Liver (tissue), 3 donors: ENCODE results near the gene TOR4A.
"Not testable (repeated sequence)": the region's sequence is repeated elsewhere in the genome, so short reads cannot be mapped to it uniquely, and the experiment has no call there.

Experiments used
- EGR1 ChIP-seq, 2 donors: IDR thresholded peaks; 2 replicates each; pipeline ENCODE4 v1.6.1; 2016 to 2018; ENCODE audit warnings: antibody characterized with exemption in 2 of 2, low read depth in 2 of 2
- FOXA2 ChIP-seq: IDR thresholded peaks from 2 replicates; pipeline ENCODE4 v1.6.1; 2016; ENCODE audit warnings: antibody characterized with exemption
- HNF4G ChIP-seq: IDR thresholded peaks from 2 replicates; pipeline ENCODE4 v1.6.1; 2016; ENCODE audit warnings: antibody characterized with exemption
- JUND ChIP-seq, 2 donors: IDR thresholded peaks; 2 replicates each; pipeline ENCODE4 v1.6.1; 2016; ENCODE audit warnings: antibody characterized with exemption in 2 of 2
- RAD21 ChIP-seq, 2 donors: IDR thresholded peaks; 2 replicates each; pipeline ENCODE4 v1.6.1; 2016; ENCODE audit warnings: antibody characterized with exemption in 2 of 2, mild to moderate bottlenecking in 2 of 2
- RXRA ChIP-seq, 2 donors: IDR thresholded peaks; 2 replicates each; pipeline ENCODE4 v1.6.1; 2017 to 2018; ENCODE audit warnings: antibody characterized with exemption in 2 of 2, mild to moderate bottlenecking in 1 of 2
- SP1 ChIP-seq: IDR thresholded peaks from 2 replicates; pipeline ENCODE4 v1.6.1; 2018; ENCODE audit warnings: antibody characterized with exemption, mild to moderate bottlenecking
- TAF1 ChIP-seq: conservative IDR thresholded peaks from 2 replicates; pipeline ENCODE4 v1.6.1; 2016; ENCODE audit warnings: antibody characterized with exemption, mild to moderate bottlenecking
- ZBTB33 ChIP-seq: IDR thresholded peaks from 2 replicates; pipeline ENCODE4 v1.6.1; 2016; ENCODE audit warnings: antibody characterized with exemption
- TF ChIP-seq, protein P1 (sequence below): fragments of 150-350 bp; IDR thresholded peaks from 2 replicates; pipeline ENCODE4 v1.5.1; 2017; ENCODE audit warnings: improper control_type of control experiment, low read depth, low read length; ENCODE audit not compliant: missing input control
- TF ChIP-seq, protein P2 (sequence below): IDR thresholded peaks from 2 replicates; pipeline ENCODE4 v1.6.1; 2016; ENCODE audit warnings: antibody characterized with exemption
- TF ChIP-seq, protein P3 (sequence below): IDR thresholded peaks from 2 replicates; pipeline ENCODE4 v1.6.1; 2016; ENCODE audit warnings: antibody characterized with exemption, mild to moderate bottlenecking
- donor health status: healthy.
- donor health status: healthy.

GRCh38 chr9:137239541-137240200 lies 37.9 kb upstream of the TOR4A start:
- TF ChIP-seq, protein P1, sequence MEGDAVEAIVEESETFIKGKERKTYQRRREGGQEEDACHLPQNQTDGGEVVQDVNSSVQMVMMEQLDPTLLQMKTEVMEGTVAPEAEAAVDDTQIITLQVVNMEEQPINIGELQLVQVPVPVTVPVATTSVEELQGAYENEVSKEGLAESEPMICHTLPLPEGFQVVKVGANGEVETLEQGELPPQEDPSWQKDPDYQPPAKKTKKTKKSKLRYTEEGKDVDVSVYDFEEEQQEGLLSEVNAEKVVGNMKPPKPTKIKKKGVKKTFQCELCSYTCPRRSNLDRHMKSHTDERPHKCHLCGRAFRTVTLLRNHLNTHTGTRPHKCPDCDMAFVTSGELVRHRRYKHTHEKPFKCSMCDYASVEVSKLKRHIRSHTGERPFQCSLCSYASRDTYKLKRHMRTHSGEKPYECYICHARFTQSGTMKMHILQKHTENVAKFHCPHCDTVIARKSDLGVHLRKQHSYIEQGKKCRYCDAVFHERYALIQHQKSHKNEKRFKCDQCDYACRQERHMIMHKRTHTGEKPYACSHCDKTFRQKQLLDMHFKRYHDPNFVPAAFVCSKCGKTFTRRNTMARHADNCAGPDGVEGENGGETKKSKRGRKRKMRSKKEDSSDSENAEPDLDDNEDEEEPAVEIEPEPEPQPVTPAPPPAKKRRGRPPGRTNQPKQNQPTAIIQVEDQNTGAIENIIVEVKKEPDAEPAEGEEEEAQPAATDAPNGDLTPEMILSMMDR, result not testable (repeated sequence)
- not testable (repeated sequence) for TF ChIP-seq RXRA (IDR thresholded peaks at IDR 0.05); JUND (IDR thresholded peaks at IDR 0.05); EGR1 (IDR thresholded peaks at IDR 0.05; ENCODE audit: low read depth in 2 of 2); RAD21 (IDR thresholded peaks at IDR 0.05); FOXA2; SP1; HNF4G; ZBTB33; TAF1
- TF ChIP-seq, protein P2, sequence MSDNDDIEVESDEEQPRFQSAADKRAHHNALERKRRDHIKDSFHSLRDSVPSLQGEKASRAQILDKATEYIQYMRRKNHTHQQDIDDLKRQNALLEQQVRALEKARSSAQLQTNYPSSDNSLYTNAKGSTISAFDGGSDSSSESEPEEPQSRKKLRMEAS, result not testable (repeated sequence)
- TF ChIP-seq, protein P3, sequence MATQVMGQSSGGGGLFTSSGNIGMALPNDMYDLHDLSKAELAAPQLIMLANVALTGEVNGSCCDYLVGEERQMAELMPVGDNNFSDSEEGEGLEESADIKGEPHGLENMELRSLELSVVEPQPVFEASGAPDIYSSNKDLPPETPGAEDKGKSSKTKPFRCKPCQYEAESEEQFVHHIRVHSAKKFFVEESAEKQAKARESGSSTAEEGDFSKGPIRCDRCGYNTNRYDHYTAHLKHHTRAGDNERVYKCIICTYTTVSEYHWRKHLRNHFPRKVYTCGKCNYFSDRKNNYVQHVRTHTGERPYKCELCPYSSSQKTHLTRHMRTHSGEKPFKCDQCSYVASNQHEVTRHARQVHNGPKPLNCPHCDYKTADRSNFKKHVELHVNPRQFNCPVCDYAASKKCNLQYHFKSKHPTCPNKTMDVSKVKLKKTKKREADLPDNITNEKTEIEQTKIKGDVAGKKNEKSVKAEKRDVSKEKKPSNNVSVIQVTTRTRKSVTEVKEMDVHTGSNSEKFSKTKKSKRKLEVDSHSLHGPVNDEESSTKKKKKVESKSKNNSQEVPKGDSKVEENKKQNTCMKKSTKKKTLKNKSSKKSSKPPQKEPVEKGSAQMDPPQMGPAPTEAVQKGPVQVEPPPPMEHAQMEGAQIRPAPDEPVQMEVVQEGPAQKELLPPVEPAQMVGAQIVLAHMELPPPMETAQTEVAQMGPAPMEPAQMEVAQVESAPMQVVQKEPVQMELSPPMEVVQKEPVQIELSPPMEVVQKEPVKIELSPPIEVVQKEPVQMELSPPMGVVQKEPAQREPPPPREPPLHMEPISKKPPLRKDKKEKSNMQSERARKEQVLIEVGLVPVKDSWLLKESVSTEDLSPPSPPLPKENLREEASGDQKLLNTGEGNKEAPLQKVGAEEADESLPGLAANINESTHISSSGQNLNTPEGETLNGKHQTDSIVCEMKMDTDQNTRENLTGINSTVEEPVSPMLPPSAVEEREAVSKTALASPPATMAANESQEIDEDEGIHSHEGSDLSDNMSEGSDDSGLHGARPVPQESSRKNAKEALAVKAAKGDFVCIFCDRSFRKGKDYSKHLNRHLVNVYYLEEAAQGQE, result not testable (repeated sequence)
